Stimulated activated CD8-positive, alpha-beta memory T cell treated with anti-CD3 and anti-CD28 coated beads, Interleukin-7, amount 100 ng/mL, for 48 hours (primary cell): ENCODE results near the gene NKD1.

Source experiments
- DNase-seq, 2 donors: peaks; one replicate each; pipeline ENCODE4 v3.0.0-alpha.2; 2020; ENCODE audit warnings: low read depth in 1 of 2; ENCODE audit errors: extremely low read depth in 1 of 2

Gene NKD1

GRCh38 chr16:50555952-50556673, 7.9 kb downstream of the NKD1 start:
- no peak for DNase-seq

GRCh38 chr16:50557046-50557445, 8.8 kb downstream of the NKD1 start:
- DNase-seq: no peak

GRCh38 chr16:50558913-50559312, 10.7 kb downstream of the NKD1 start:
- no peak for DNase-seq

GRCh38 chr16:50559342-50559741, 11.1 kb downstream of the NKD1 start:
- no peak for DNase-seq

GRCh38 chr16:50559804-50560514, 11.8 kb downstream of the NKD1 start:
- no peak for DNase-seq

GRCh38 chr16:50560903-50561863, 13.0 kb downstream of the NKD1 start:
- no peak for DNase-seq

GRCh38 chr16:50562657-50563056, 14.5 kb downstream of the NKD1 start:
- DNase-seq: no peak

- DNase-seq: no peak
These were observed 15.8 kb downstream of the NKD1 start for GRCh38 chr16:50563989-50564388.

GRCh38 chr16:50565428-50565827, 17.2 kb downstream of the NKD1 start:
- DNase-seq: no peak

- no peak for DNase-seq
These were observed 18.1 kb downstream of the NKD1 start for GRCh38 chr16:50566014-50566962.

GRCh38 chr16:50567651-50568050, 19.5 kb downstream of the NKD1 start:
- no peak for DNase-seq

GRCh38 chr16:50568187-50568815, 20.1 kb downstream of the NKD1 start:
- DNase-seq: no peak

- no peak for DNase-seq
These were observed 22.2 kb downstream of the NKD1 start for GRCh38 chr16:50570354-50570753.

GRCh38 chr16:50570808-50571598, 22.8 kb downstream of the NKD1 start:
- no peak for DNase-seq

- DNase-seq: no peak
These were observed 23.6 kb downstream of the NKD1 start for GRCh38 chr16:50571786-50572185.

GRCh38 chr16:50572700-50573099, 24.5 kb downstream of the NKD1 start:
- no peak for DNase-seq

GRCh38 chr16:50573279-50573678, 25.1 kb downstream of the NKD1 start:
- DNase-seq: no peak

GRCh38 chr16:50573947-50574744, 25.9 kb downstream of the NKD1 start:
- DNase-seq: no peak
